Measurements from ENCODE around the gene ARRB2.
"Not testable (repeated sequence)": the region's sequence is repeated elsewhere in the genome, so short reads cannot be mapped to it uniquely, and the experiment has no call there.

ARRB2 gene

GRCh38 chr17:4703330-4703691, 7.1 kb upstream of the ARRB2 start:
- DNase-seq, result no peak

DNA sequence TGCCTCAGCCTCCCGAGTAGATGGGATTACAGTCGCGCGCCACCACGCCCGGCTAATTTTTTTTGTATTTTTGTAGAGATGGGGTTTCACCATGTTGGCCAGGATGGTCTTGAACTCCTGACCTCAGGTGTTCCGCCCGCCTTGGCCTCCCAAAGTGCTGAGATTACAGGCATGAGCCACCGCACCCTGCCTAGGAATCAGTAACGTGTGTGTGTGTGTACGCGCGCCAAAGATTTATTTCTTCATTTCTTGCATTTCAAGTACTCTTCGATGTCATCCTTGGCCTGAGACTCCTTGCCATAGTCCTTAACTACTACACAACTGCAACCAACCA, 5.9 kb upstream of the ARRB2 start:
- not testable (repeated sequence) for DNase-seq

- no peak for DNase-seq
Observed at GRCh38 chr17:4704991-4705390, 5.4 kb upstream of the ARRB2 start.

GRCh38 chr17:4706121-4706520, 4.3 kb upstream of the ARRB2 start:
- no peak for DNase-seq

GRCh38 chr17:4708436-4708835, 2.0 kb upstream of the ARRB2 start:
- no peak for DNase-seq

GRCh38 chr17:4710693-4711634, 532 bp downstream of the ARRB2 start:
- DNase-seq, result no peak

DNA sequence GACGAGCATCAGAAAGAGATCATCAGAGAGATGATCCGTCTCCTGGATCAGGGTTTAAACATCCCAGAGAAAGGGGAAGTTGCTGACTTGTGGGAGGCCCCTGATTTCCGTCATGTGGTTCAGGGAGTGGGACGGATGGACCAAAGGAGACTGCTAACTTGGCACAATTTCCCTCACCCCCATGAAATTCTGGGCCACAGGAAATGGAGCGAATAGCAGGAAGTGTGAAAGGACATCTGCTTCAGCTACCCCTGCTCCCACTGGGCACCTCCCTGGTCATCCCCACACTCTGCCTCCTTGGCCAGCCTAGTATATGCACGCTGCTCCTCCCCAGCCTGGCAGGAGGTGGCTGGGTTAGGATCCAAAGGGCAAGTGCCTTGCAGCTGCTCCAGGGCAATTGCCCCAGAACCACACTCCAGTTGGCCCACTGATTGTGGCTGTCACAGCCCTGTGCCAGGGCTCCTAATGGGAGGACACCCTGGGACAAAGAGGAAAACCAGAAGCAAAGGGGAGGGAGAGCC, 1.3 kb downstream of the ARRB2 start:
- DNase-seq, result no peak

GRCh38 chr17:4712526-4712925, 2.1 kb downstream of the ARRB2 start:
- DNase-seq, result no peak

- not testable (repeated sequence) for DNase-seq
Observed at GRCh38 chr17:4714340-4715062, 4.1 kb downstream of the ARRB2 start.

- no peak for DNase-seq
Observed at GRCh38 chr17:4715063-4715744, 4.8 kb downstream of the ARRB2 start.

- no peak for DNase-seq
Observed at GRCh38 chr17:4716081-4716480, 5.6 kb downstream of the ARRB2 start.

- no peak for DNase-seq
Observed at GRCh38 chr17:4717791-4718190, 7.4 kb downstream of the ARRB2 start.

DNA sequence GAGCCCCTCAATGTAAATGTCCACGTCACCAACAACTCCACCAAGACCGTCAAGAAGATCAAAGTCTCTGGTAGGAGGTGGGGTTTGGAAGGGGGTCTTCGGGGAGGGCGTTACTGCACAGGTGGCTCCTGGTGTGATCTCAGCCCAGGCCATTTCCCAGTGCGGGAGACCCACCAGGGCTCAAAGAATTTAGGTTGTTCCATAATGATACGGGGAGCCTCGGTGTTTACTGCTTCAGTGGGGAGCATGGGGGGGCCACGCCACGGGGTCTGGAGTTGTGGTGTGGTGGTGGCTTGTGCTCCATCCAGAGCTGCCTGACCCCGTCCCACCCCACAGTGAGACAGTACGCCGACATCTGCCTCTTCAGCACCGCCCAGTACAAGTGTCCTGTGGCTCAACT, 7.8 kb downstream of the ARRB2 start:
- no peak for DNase-seq

DNA sequence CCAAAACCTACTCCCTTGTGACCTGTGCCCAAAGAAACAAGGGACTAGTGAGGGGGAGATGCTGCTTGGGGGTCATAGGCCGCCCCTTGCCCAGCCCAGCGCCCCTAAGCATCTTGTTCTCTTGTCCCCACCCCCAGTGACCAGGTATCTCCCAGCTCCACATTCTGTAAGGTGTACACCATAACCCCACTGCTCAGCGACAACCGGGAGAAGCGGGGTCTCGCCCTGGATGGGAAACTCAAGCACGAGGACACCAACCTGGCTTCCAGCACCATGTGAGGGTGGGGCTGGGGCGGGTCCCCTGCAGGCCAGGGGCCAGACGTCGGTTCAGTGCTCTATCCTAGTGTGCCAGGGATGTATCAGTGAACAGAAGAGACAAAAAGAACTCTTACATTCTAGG, 8.7 kb downstream of the ARRB2 start:
- no peak for DNase-seq

GRCh38 chr17:4719684-4720221, 9.3 kb downstream of the ARRB2 start:
- no peak for DNase-seq

DNA sequence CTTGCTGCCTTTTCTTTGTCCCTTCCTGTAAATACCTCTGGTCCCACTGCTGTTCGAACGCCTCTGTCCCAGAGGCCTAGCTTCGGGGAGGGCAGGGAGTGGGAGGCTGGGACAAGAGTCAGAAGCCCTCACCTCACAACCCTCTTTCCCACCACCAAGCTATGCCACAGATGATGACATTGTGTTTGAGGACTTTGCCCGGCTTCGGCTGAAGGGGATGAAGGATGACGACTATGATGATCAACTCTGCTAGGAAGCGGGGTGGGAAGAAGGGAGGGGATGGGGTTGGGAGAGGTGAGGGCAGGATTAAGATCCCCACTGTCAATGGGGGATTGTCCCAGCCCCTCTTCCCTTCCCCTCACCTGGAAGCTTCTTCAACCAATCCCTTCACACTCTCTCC, 10.4 kb downstream of the ARRB2 start:
- DNase-seq, result no peak

DNA sequence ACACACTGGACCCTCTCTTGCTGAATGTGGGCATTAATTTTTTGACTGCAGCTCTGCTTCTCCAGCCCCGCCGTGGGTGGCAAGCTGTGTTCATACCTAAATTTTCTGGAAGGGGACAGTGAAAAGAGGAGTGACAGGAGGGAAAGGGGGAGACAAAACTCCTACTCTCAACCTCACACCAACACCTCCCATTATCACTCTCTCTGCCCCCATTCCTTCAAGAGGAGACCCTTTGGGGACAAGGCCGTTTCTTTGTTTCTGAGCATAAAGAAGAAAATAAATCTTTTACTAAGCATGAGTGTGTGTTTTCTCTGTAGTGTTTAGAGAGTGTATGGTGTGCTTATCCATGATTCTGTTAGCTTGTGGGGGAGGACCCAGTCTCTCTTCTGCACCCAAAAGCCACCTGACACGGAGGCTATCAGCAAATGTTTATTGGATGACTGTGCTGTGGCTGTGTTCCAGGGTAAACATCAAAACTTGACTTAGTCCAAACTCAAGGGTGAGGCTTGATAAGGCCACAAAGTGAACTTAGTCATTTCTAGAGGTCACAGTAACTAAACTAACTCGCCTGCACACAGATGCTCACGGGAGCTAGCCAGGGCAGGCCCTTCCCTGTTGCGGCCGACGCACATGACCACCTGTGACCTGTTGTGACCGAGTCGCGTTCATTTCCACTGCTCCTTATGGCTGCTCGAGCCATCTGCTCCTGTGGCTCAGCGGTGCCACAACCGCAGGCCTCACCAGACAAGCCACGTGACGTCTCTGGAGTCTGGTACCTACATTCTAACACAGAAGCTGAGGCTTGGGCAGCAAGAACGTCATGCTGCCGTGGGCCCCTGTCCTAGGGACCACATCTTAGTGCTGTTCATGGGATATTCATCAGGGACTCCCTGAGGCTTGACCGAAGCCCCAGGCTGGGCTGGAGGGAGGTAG, 11.0 kb downstream of the ARRB2 start:
- no peak for DNase-seq

DNA sequence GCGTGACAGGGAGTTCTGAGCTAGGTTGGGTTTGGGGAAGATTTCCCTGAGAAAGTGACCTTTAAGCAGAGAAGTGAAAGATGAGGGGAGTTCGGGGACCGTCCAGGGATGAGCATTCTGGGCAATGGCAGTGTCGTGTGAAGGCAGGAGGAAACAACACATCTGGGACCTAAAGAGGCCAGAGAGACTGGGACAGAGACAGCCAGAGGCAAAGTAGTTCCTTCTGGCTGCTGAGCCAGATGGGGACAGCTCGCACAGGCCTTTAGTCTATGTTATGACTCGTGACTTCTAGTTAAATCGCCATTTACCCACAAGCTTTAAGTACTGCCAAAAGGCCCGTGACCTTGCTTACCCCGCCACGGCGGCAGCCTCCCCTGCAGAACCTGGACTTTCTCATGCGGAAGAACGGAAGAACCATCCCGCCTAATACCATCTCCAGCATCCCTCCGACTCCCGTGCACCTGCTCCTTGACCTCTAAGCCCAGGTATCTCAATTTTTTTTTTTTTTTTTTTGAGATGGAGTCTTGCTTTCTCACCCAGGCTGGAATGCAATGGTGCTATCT, 12.3 kb downstream of the ARRB2 start:
- no peak for DNase-seq

GRCh38 chr17:4724650-4725049, 14.2 kb downstream of the ARRB2 start:
- DNase-seq, result no peak

DNA sequence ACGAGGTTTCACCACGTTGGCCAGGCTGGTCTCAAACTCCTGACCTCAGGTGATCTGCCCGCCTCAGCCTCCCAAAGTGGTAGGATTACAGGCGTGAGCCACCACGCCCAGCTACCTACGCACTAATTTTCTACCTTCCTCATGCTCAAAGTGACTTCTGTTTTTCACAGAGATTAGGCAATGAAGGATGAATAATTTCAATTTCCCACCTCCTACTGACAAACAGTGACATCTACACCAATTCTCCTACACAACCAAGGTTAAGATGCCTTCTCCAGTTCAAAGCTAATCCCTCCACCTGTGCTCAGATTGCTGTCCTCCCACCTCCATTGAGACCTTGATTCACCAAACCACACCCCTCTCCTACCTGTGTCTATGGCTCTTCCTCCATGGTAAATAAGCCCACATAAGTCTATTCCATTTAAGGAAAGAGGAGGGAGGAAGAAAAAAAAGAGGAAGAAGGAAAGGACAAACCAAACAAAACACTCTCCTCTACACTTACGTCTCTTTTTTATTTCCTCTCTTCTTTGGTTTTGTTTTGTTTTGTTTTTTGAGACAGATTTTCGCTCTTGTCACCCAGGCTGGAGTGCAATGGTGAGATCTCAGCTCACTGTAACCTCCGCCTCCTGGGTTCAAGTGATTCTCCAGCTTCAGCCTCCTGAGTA, 15.3 kb downstream of the ARRB2 start:
- DNase-seq, result no peak

- no peak for DNase-seq
Observed at GRCh38 chr17:4728124-4728523, 17.7 kb downstream of the ARRB2 start.

All from cerebellar nuclear complex (tissue), 1 donor.